H1 (cell line): ENCODE measurements around the gene DEDD2. TPM values are rescaled to one million over a fixed set of nuclear protein-coding genes. Genes with fewer than 3 reads are reported as not detected.

Source experiments
- CTCF ChIA-PET: fragments of 300-600 bp; sonication (Branson Sonifier 250); formaldehyde crosslinking; loops from one replicate; lab custom pipeline; 2021; ENCODE audit not compliant: partially characterized antibody; lab: Charles Lee
- POLR2A ChIA-PET: fragments of 300-600 bp; sonication (Branson Sonifier 250); formaldehyde crosslinking; loops from one replicate; lab custom pipeline; 2021; ENCODE audit warnings: inconsistent platforms; ENCODE audit not compliant: partially characterized antibody; lab: Charles Lee
- DNase-seq, 2 experiments: peaks; one replicate each; pipeline versions ENCODE4 v3.0.0 to v3.0.0-alpha.2; 2010 to 2022; ENCODE audit warnings: low spot score in 2 of 2, low read depth in 1 of 2, mixed read lengths in 1 of 2
- FAIRE-seq: peaks from 2 replicates; lab custom pipeline; 2011; peaks lifted over from hg19 to GRCh38; lab: Jason Lieb, UNC
- H2AFZ ChIP-seq: 2 replicates; pipeline ENCODE4 v1.8.1; 2012; ENCODE audit warnings: low read length, inconsistent platforms
- H2AK5ac ChIP-seq: 2 replicates; pipeline ENCODE4 v1.6.1; 2013; ENCODE audit warnings: low read depth, low read length
- H2BK120ac ChIP-seq: replicated peaks from 2 replicates; pipeline ENCODE3; 2013; ENCODE audit warnings: low read depth, low read length, inconsistent platforms
- H2BK12ac ChIP-seq: 2 replicates; pipeline ENCODE4 v1.6.1; 2013; ENCODE audit warnings: low read depth, low read length
- H2BK15ac ChIP-seq: 2 replicates; pipeline ENCODE4 v1.6.1; 2013; ENCODE audit warnings: low read length
- H2BK20ac ChIP-seq: 2 replicates; pipeline ENCODE4 v1.6.1; 2013; ENCODE audit warnings: low read length
- H2BK5ac ChIP-seq: 2 replicates; pipeline ENCODE4 v1.6.1; 2013; ENCODE audit warnings: low read depth, low read length
- H3K14ac ChIP-seq: 2 replicates; pipeline ENCODE4 v1.6.1; 2013; ENCODE audit warnings: inconsistent platforms; ENCODE audit not compliant: insufficient read length
- H3K18ac ChIP-seq: 2 replicates; pipeline ENCODE4 v1.6.1; 2013; ENCODE audit warnings: low read length; ENCODE audit errors: extremely low read depth
- H3K23ac ChIP-seq: 2 replicates; pipeline ENCODE4 v1.6.1; 2013; ENCODE audit warnings: inconsistent platforms; ENCODE audit not compliant: insufficient read length
- H3K23me2 ChIP-seq: 2 replicates; pipeline ENCODE4 v1.6.1; 2013; ENCODE audit warnings: low read depth, low read length
- H3K27ac ChIP-seq: 2 replicates; pipeline ENCODE4 v1.6.1; 2011; ENCODE audit warnings: low read depth, low read length, inconsistent platforms
- H3K27me3 ChIP-seq, 4 experiments: replicated peaks in 1 of 4; 1 replicate in 1 of 4; 2 replicates in 3 of 4; pipeline versions ENCODE4 v1.6.1 to v1.8.1; 2011 to 2013; ENCODE audit warnings: low read length in 3 of 4, mild to moderate bottlenecking in 3 of 4, inconsistent platforms in 2 of 4, mixed read lengths in 2 of 4, moderate library complexity in 1 of 4; ENCODE audit not compliant: control insufficient read depth in 3 of 4, insufficient read depth in 3 of 4; ENCODE audit errors: extremely low read depth in 1 of 4
- H3K36me3 ChIP-seq, 4 experiments: 2 replicates each; pipeline versions ENCODE4 v1.6.1 to v1.8.1; 2011 to 2013; ENCODE audit warnings: mild to moderate bottlenecking in 4 of 4, low read length in 3 of 4, moderate library complexity in 2 of 4, control low read depth in 1 of 4, inconsistent platforms in 1 of 4; ENCODE audit not compliant: insufficient read depth in 4 of 4, control insufficient read depth in 2 of 4
- H3K4ac ChIP-seq: replicated peaks from 2 replicates; pipeline ENCODE3; 2013; ENCODE audit warnings: low read length, low read depth, mixed read lengths, inconsistent platforms; ENCODE audit not compliant: insufficient read length
- H3K4me1 ChIP-seq, 4 experiments: replicated peaks in 1 of 4; 1 replicate in 1 of 4; 2 replicates in 3 of 4; pipeline versions ENCODE4 v1.6.1 to v1.8.1; 2011 to 2013; ENCODE audit warnings: low read length in 3 of 4, inconsistent platforms in 2 of 4, mixed read lengths in 1 of 4; ENCODE audit not compliant: insufficient read depth in 4 of 4, control insufficient read depth in 3 of 4
- H3K4me2 ChIP-seq, 2 experiments: 2 replicates each; pipeline versions ENCODE4 v1.6.1 to v1.8.1; 2011 to 2013; ENCODE audit warnings: low read depth in 2 of 2, low read length in 2 of 2, control low read depth in 1 of 2, inconsistent platforms in 1 of 2, mild to moderate bottlenecking in 1 of 2; ENCODE audit not compliant: insufficient read depth in 1 of 2
- H3K4me3 ChIP-seq, 4 experiments: fragments of 200-600, 300-600 bp in 1 of 4; sonication (generic), shearing (Covaris generic), sonication (Bioruptor Twin) in 1 of 4; 2 replicates each; pipeline versions ENCODE4 v1.5.1 to v1.8.1; 2011 to 2016; ENCODE audit warnings: low read length in 4 of 4, low read depth in 3 of 4, control low read depth in 2 of 4, inconsistent platforms in 2 of 4, mild to moderate bottlenecking in 2 of 4, mixed read lengths in 1 of 4, moderate library complexity in 1 of 4; ENCODE audit not compliant: insufficient read depth in 2 of 4; ENCODE audit errors: extremely low read depth in 1 of 4
- H3K56ac ChIP-seq: replicated peaks from 2 replicates; pipeline ENCODE3; 2013; ENCODE audit warnings: low read depth, mild to moderate bottlenecking, mixed read lengths, low read length, inconsistent platforms; ENCODE audit not compliant: insufficient read length
- H3K79me1 ChIP-seq: 2 replicates; pipeline ENCODE4 v1.6.1; 2013; ENCODE audit warnings: low read depth, low read length, control low read depth
- H3K79me2 ChIP-seq, 2 experiments: 2 replicates each; pipeline versions ENCODE4 v1.6.1 to v1.8.1; 2012 to 2013; ENCODE audit warnings: low read length in 2 of 2, mild to moderate bottlenecking in 2 of 2, inconsistent platforms in 1 of 2; ENCODE audit not compliant: insufficient read depth in 2 of 2, control insufficient read depth in 1 of 2
- H3K9ac ChIP-seq, 4 experiments: replicated peaks in 1 of 4; 1 replicate in 1 of 4; 2 replicates in 3 of 4; pipeline versions ENCODE4 v1.6.1 to v1.8.1; 2011 to 2013; ENCODE audit warnings: low read depth in 3 of 4, low read length in 3 of 4, control low read depth in 2 of 4, mild to moderate bottlenecking in 2 of 4, moderate library complexity in 2 of 4, inconsistent platforms in 1 of 4; ENCODE audit errors: extremely low read depth in 1 of 4
- H3K9me3 ChIP-seq, 2 experiments: 2 replicates each; pipeline versions ENCODE4 v1.6.1 to v1.8.1; 2012 to 2013; ENCODE audit warnings: mild to moderate bottlenecking in 2 of 2, moderate library complexity in 2 of 2, control low read depth in 1 of 2, inconsistent platforms in 1 of 2, low read depth in 1 of 2, low read length in 1 of 2, mixed read lengths in 1 of 2; ENCODE audit not compliant: insufficient read depth in 2 of 2
- H4K20me1 ChIP-seq, 2 experiments: replicated peaks in 1 of 2; 2 replicates each; pipeline versions ENCODE3 to v1.8.1; 2011 to 2013; ENCODE audit warnings: inconsistent platforms in 2 of 2, low read length in 2 of 2, mild to moderate bottlenecking in 1 of 2; ENCODE audit not compliant: insufficient read depth in 2 of 2, control insufficient read depth in 1 of 2
- H4K5ac ChIP-seq: 2 replicates; pipeline ENCODE4 v1.6.1; 2013; ENCODE audit warnings: low read length, low read depth, mixed read lengths, inconsistent platforms; ENCODE audit not compliant: insufficient read length
- H4K8ac ChIP-seq: 2 replicates; pipeline ENCODE4 v1.8.0; 2013; ENCODE audit warnings: mild to moderate bottlenecking, moderate library complexity, low read length, inconsistent platforms; ENCODE audit not compliant: insufficient read depth; ENCODE audit errors: extremely low read depth
- H4K91ac ChIP-seq: replicated peaks from 2 replicates; pipeline ENCODE3; 2013; ENCODE audit warnings: low read length, mixed read lengths, inconsistent platforms; ENCODE audit not compliant: insufficient read length
- BACH1 ChIP-seq: IDR thresholded peaks from 2 replicates; pipeline ENCODE4 v1.6.1; 2012; ENCODE audit warnings: low read length, improper control_type of control experiment
- BRCA1 ChIP-seq: IDR thresholded peaks from 2 replicates; pipeline ENCODE4 v1.6.1; 2012; ENCODE audit warnings: low read depth, low read length, improper control_type of control experiment
- CREB1 ChIP-seq: IDR thresholded peaks from 2 replicates; pipeline ENCODE4 v1.6.1; 2012; ENCODE audit warnings: inconsistent platforms
- GABPA ChIP-seq: IDR thresholded peaks from 2 replicates; pipeline ENCODE4 v1.6.1; 2011; ENCODE audit warnings: mild to moderate bottlenecking, low read length, moderate library complexity, borderline replicate concordance; ENCODE audit not compliant: insufficient read depth
- POLR2A ChIP-seq, 2 experiments: IDR thresholded peaks; 1 replicate in 1 of 2; 2 replicates in 1 of 2; pipeline ENCODE4 v1.6.1; 2011; ENCODE audit warnings: low read depth in 2 of 2, low read length in 2 of 2, mild to moderate bottlenecking in 2 of 2; ENCODE audit errors: control extremely low read depth in 1 of 2
- POU5F1 ChIP-seq: IDR thresholded peaks from 2 replicates; pipeline ENCODE4 v1.6.1; 2011; ENCODE audit warnings: low read depth, mild to moderate bottlenecking, low read length, moderate library complexity
- RBBP5 ChIP-seq: IDR thresholded peaks from 2 replicates; pipeline ENCODE4 v1.7.1; 2012; ENCODE audit warnings: low read depth, mild to moderate bottlenecking, inconsistent platforms, low read length, moderate library complexity, borderline replicate concordance
- SIRT6 ChIP-seq: IDR thresholded peaks from one replicate; pipeline ENCODE4 v1.7.1; 2012; ENCODE audit warnings: low read length, inconsistent platforms
- SIX5 ChIP-seq: IDR thresholded peaks from 2 replicates; pipeline ENCODE4 v1.6.1; 2011; ENCODE audit warnings: mild to moderate bottlenecking, low read depth, low read length
- SP1 ChIP-seq: IDR thresholded peaks from 2 replicates; pipeline ENCODE4 v1.6.1; 2011; ENCODE audit warnings: low read depth, low read length
- WGBS, 2 experiments: shearing (Covaris generic) in 1 of 2; methylation state at CpG; one replicate each; pipeline versions ENCODE4 v1.1.6 to v1.1.7; 2013 to 2015; ENCODE audit warnings: low lambda C conversion rate in 2 of 2, mixed read lengths in 2 of 2, inconsistent platforms in 1 of 2, low coverage in 1 of 2, missing lambda C conversion rate in 1 of 2; ENCODE audit not compliant: insufficient replicate concordance in 2 of 2, insufficient coverage in 1 of 2, insufficient read length in 1 of 2; ENCODE audit errors: extremely low coverage in 1 of 2, missing lambda C conversion rate in 1 of 2; 5-methylcytosine and 5-hydroxymethylcytosine counted together
- polyA plus RNA-seq, 7 experiments: library from polyadenylated mRNA; depleted of rRNA in 3 of 7; stranded (reverse) in 5 of 7; unstranded in 2 of 7; fragments of >200 nt in 5 of 7; fragments of 200-250 nt in 2 of 7; gene quantifications; 1 replicate in 5 of 7; 2 replicates in 1 of 7; 4 replicates in 1 of 7; pipeline versions ENCODE4 v1.2.1 to v1.2.3, GENCODE V29; 2011 to 2013; ENCODE audit warnings: missing spikeins in 2 of 7, mixed read lengths in 2 of 7
- total RNA-seq: library from RNA; stranded (reverse); fragmentation: NEBNext Ultra II Directional; extraction: Animal tissue kit (Norgen Biotek cat#: 25700); gene quantifications from 2 replicates; pipeline ENCODE4 v1.2.1, GENCODE V29; 2021
- TF ChIP-seq, protein P1 (sequence below): IDR thresholded peaks from 2 replicates; pipeline ENCODE4 v1.6.1; 2012; ENCODE audit warnings: inconsistent platforms
- TF ChIP-seq, protein P2 (sequence below): IDR thresholded peaks from 2 replicates; pipeline ENCODE4 v1.6.1; 2011; ENCODE audit warnings: low read depth, mild to moderate bottlenecking, low read length; ENCODE audit not compliant: insufficient read depth

Gene DEDD2
- total and polyA plus RNA-seq, 2 of the 8 experiments (the other 6 are each of a cell fraction or from before 2014, with no cell fraction given), result 37.8 to 65.0 TPM

DNA sequence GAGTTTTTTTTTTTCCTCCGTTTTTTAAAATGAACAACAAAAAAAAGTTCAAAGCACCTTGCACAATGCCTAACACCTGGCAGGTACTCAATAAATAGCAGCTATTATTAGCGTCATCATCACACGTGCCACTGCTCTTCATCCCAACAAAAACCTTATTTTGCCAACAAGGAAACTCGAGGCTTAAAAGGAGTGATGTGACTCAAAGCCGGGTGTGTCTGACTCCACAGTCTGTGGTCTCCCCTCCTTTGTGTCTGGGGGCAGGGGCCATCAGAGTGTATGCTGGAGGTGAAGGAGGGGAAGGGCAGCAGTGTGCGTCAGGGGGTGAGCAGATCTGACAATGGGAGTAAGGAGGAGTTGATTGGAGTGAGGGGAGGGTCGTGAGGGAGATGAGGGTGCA, 51.2 kb downstream of the DEDD2 start:
- Histone ChIP-seq H3K27ac (no peak overlapping the region), H4K8ac (no peak overlapping the region), H3K4me2 (no peak overlapping the region), H3K23ac (no peak overlapping the region), H2BK15ac (no peak overlapping the region), H2BK12ac (no peak overlapping the region), H3K79me2 (no peaks in the 10 kb centered on the region), H3K4ac (no peak overlapping the region), H4K91ac (no peak overlapping the region), H4K5ac (no peak overlapping the region), H4K20me1 (no peaks in the 10 kb centered on the region), H3K14ac (no peak overlapping the region), H2AFZ (no peak overlapping the region), H2AK5ac (no peak overlapping the region), H3K79me1 (no peaks in the 10 kb centered on the region), H2BK20ac (no peak overlapping the region), H3K56ac (no peak overlapping the region), H2BK5ac (no peak overlapping the region), H3K4me3 (no peak overlapping the region), H3K36me3 (no peaks in the 10 kb centered on the region), H3K9me3 (no peaks in the 10 kb centered on the region), H3K23me2 (peaks cover 3% of the 10 kb centered on the region; the same call in 1 of the 2 replicates), H3K9ac (no peak overlapping the region), H2BK120ac (no peak overlapping the region), H3K18ac (no peak overlapping the region), H3K4me1 (no peaks in the 10 kb centered on the region), H3K27me3 (no peaks in the 10 kb centered on the region; a peak in 2 of 7 replicates)
- ChIA-PET CTCF (interaction anchor here (1.0 to 2.8 kb wide), 6 partner anchors 9 to 57 kb away, joined by 4 to 17 read pairs (median 6); partner anchors contain the start of gene POU2F2), POLR2A (interaction anchor here (0.5 to 1.7 kb wide), 4 partner anchors 11 to 108 kb away, joined by 3 to 4 read pairs (median 4); no protein-coding TSS in a partner anchor)
- DNase-seq (no peak), FAIRE-seq (no peak)
- TF ChIP-seq SIX5 (no peak), POLR2A (IDR thresholded peaks at IDR 0.05; ENCODE audit: control extremely low read depth in 1 of 2, low read depth in 2 of 2, low read length in 2 of 2) (no peak), POU5F1 (no peak), BRCA1 (no peak), RBBP5 (no peak), BACH1 (no peak), GABPA (no peak), SP1 (no peak), SIRT6 (no peak), CREB1 (no peak)
- TF ChIP-seq, protein P1, sequence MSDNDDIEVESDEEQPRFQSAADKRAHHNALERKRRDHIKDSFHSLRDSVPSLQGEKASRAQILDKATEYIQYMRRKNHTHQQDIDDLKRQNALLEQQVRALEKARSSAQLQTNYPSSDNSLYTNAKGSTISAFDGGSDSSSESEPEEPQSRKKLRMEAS, result no peak
- TF ChIP-seq, protein P2, sequence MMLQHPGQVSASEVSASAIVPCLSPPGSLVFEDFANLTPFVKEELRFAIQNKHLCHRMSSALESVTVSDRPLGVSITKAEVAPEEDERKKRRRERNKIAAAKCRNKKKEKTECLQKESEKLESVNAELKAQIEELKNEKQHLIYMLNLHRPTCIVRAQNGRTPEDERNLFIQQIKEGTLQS, result no peak
- 77% methylated on average over 6 of the region's 7 CpGs; no CpG with 5 or more reads in 1 of the 2 experiments for WGBS, 2 experiments
